ENCODE results near the gene ZMYND8. TPM values are rescaled to one million over a fixed set of nuclear protein-coding genes. Genes with fewer than 3 reads are reported as not detected.
"Not testable (repeated sequence)": the region's sequence is repeated elsewhere in the genome, so short reads cannot be mapped to it uniquely, and the experiment has no call there.

The ZMYND8 gene
- total and polyA plus RNA-seq, 2 experiments from 2014 or later, result 10.2 to 12.4 TPM

- WGBS, 2 experiments (ENCODE audit: low coverage in 1 of 2, low lambda C conversion rate in 2 of 2, missing lambda C conversion rate in 2 of 2), result 36 to 44% methylated on average over 5 of the region's 5 CpGs
- TF ChIP-seq EZH2 (IDR thresholded peaks at IDR 0.05; ENCODE audit: insufficient read depth, poor library complexity, severe bottlenecking) (no peak), EZH2phosphoT487 (IDR thresholded peaks at IDR 0.05; ENCODE audit: insufficient read depth, low read depth) (no peak)
- in situ Hi-C loops (cut with MboI), result no loop called here
Measured at GRCh38 chr20:47263465-47264084, 92.9 kb downstream of the ZMYND8 start.

GRCh38 chr20:47263080-47263464, 93.4 kb downstream of the ZMYND8 start:
- no peaks in the 10 kb centered on the region for H4K20me1 ChIP-seq (ENCODE audit: insufficient read depth)
- no peaks in the 10 kb centered on the region for H3K27me3 ChIP-seq (replicated peaks; ENCODE audit: insufficient read depth)
- H3K9me2 ChIP-seq (ENCODE audit: insufficient read depth), result no peaks in the 10 kb centered on the region
- peaks cover 27% of the 10 kb centered on the region for H3K4me1 ChIP-seq (ENCODE audit: insufficient read depth)
- no peaks in the 10 kb centered on the region for H3K9me3 ChIP-seq (ENCODE audit: low read depth)
- H3K9ac ChIP-seq, result no peak overlapping the region; the same call in 1 of the 2 replicates
- H3F3A ChIP-seq (ENCODE audit: insufficient read depth), result peaks cover 11% of the 10 kb centered on the region
- in situ Hi-C loops (cut with MboI), result no loop called here
- no peak overlapping the region for H3K4me2 ChIP-seq (ENCODE audit: unreplicated experiment)
- no peak for TF ChIP-seq EZH2 (IDR thresholded peaks at IDR 0.05; ENCODE audit: insufficient read depth, poor library complexity, severe bottlenecking)
- TF ChIP-seq EZH2phosphoT487 (IDR thresholded peaks at IDR 0.05; ENCODE audit: insufficient read depth, low read depth), result no peak
- H2AFZ ChIP-seq, result no peak overlapping the region
- no peak overlapping the region for H3K27ac ChIP-seq
- 67 to 74% methylated on average over 3 of the region's 3 CpGs for WGBS, 2 experiments (ENCODE audit: low coverage in 1 of 2, low lambda C conversion rate in 2 of 2, missing lambda C conversion rate in 2 of 2)
- no peak overlapping the region for H3K4me3 ChIP-seq
- H3K36me3 ChIP-seq (ENCODE audit: low read depth), result peaks cover 10% of the 10 kb centered on the region; the same call in 1 of the 2 replicates
- peaks cover 95% of the 10 kb centered on the region for H3K79me2 ChIP-seq (ENCODE audit: insufficient read depth)
- no peak for DNase-seq

More at GRCh38 chr20:47263465-47264084, 92.9 kb downstream of the ZMYND8 start:
- Histone ChIP-seq H3F3A (ENCODE audit: insufficient read depth) (peaks cover 6% of the 10 kb centered on the region), H3K9ac (no peak overlapping the region; the same call in 1 of the 2 replicates), H4K20me1 (ENCODE audit: insufficient read depth) (no peaks in the 10 kb centered on the region), H3K27ac (0 out of 2 replicates have a peak overlapping the region, but pooled peaks have one; percentile 25), H3K79me2 (ENCODE audit: insufficient read depth) (peaks cover 90% of the 10 kb centered on the region), H3K9me3 (ENCODE audit: low read depth) (no peaks in the 10 kb centered on the region), H3K4me2 (ENCODE audit: unreplicated experiment) (peak overlapping the region; percentile 5), H3K4me3 (no peak overlapping the region), H3K27me3 (replicated peaks; ENCODE audit: insufficient read depth) (no peaks in the 10 kb centered on the region), H3K9me2 (ENCODE audit: insufficient read depth) (no peaks in the 10 kb centered on the region), H3K36me3 (ENCODE audit: low read depth) (peaks cover 10% of the 10 kb centered on the region; the same call in 1 of the 2 replicates), H2AFZ (no peak overlapping the region), H3K4me1 (ENCODE audit: insufficient read depth) (peaks cover 23% of the 10 kb centered on the region)
- peak; percentile 47 for DNase-seq

- Histone ChIP-seq H3K27ac (no peak overlapping the region), H3K4me1 (ENCODE audit: insufficient read depth) (peaks cover 28% of the 10 kb centered on the region), H3K9ac (no peak overlapping the region), H3K79me2 (ENCODE audit: insufficient read depth) (peaks cover 95% of the 10 kb centered on the region), H3K4me2 (ENCODE audit: unreplicated experiment) (no peak overlapping the region), H3F3A (ENCODE audit: insufficient read depth) (peaks cover 15% of the 10 kb centered on the region), H3K27me3 (replicated peaks; ENCODE audit: insufficient read depth) (no peaks in the 10 kb centered on the region), H3K4me3 (no peak overlapping the region), H3K9me3 (ENCODE audit: low read depth) (no peaks in the 10 kb centered on the region), H3K36me3 (ENCODE audit: low read depth) (peaks cover 10% of the 10 kb centered on the region; the same call in 1 of the 2 replicates), H4K20me1 (ENCODE audit: insufficient read depth) (no peaks in the 10 kb centered on the region), H2AFZ (no peak overlapping the region), H3K9me2 (ENCODE audit: insufficient read depth) (no peaks in the 10 kb centered on the region)
- in situ Hi-C loops (cut with MboI), result no loop called here
- no peak for DNase-seq
- TF ChIP-seq EZH2 (IDR thresholded peaks at IDR 0.05; ENCODE audit: insufficient read depth, poor library complexity, severe bottlenecking) (no peak), EZH2phosphoT487 (IDR thresholded peaks at IDR 0.05; ENCODE audit: insufficient read depth, low read depth) (no peak)
- 91 to 93% methylated on average over 15 of the region's 15 CpGs for WGBS, 2 experiments (ENCODE audit: low coverage in 1 of 2, low lambda C conversion rate in 2 of 2, missing lambda C conversion rate in 2 of 2)
Measured at GRCh38 chr20:47262365-47263013, 94.0 kb downstream of the ZMYND8 start.

GRCh38 chr20:47262008-47262364, 94.5 kb downstream of the ZMYND8 start:
- Histone ChIP-seq H3F3A (ENCODE audit: insufficient read depth) (peaks cover 20% of the 10 kb centered on the region), H3K9me2 (ENCODE audit: insufficient read depth) (no peaks in the 10 kb centered on the region), H3K9ac (no peak overlapping the region), H3K36me3 (ENCODE audit: low read depth) (peaks cover 10% of the 10 kb centered on the region; the same call in 1 of the 2 replicates), H3K4me3 (no peak overlapping the region), H3K27me3 (replicated peaks; ENCODE audit: insufficient read depth) (no peaks in the 10 kb centered on the region), H3K9me3 (ENCODE audit: low read depth) (no peaks in the 10 kb centered on the region), H3K27ac (no peak overlapping the region), H3K4me2 (ENCODE audit: unreplicated experiment) (no peak overlapping the region), H4K20me1 (ENCODE audit: insufficient read depth) (no peaks in the 10 kb centered on the region), H3K79me2 (ENCODE audit: insufficient read depth) (peaks cover 95% of the 10 kb centered on the region), H3K4me1 (ENCODE audit: insufficient read depth) (peaks cover 29% of the 10 kb centered on the region), H2AFZ (no peak overlapping the region)
- no peak for DNase-seq
- WGBS, 2 experiments (ENCODE audit: low coverage in 1 of 2, low lambda C conversion rate in 2 of 2, missing lambda C conversion rate in 2 of 2), result 97 to 98% methylated on average over 8 of the region's 8 CpGs
- TF ChIP-seq EZH2 (IDR thresholded peaks at IDR 0.05; ENCODE audit: insufficient read depth, poor library complexity, severe bottlenecking) (no peak), EZH2phosphoT487 (IDR thresholded peaks at IDR 0.05; ENCODE audit: insufficient read depth, low read depth) (no peak)
- in situ Hi-C loops (cut with MboI), result no loop called here

GRCh38 chr20:47261161-47261774, 95.2 kb downstream of the ZMYND8 start:
- DNase-seq; H4K20me1 ChIP-seq (ENCODE audit: insufficient read depth); H3K4me3 ChIP-seq; H3K27me3 ChIP-seq (replicated peaks; ENCODE audit: insufficient read depth); H3K9me2 ChIP-seq (ENCODE audit: insufficient read depth); in situ Hi-C loops (cut with MboI); H3K9ac ChIP-seq; H3K27ac ChIP-seq; H3K4me2 ChIP-seq (ENCODE audit: unreplicated experiment); H2AFZ ChIP-seq; H3K9me3 ChIP-seq (ENCODE audit: low read depth): not testable (repeated sequence)
- Histone ChIP-seq H3K36me3 (ENCODE audit: low read depth) (peaks cover 10% of the 10 kb centered on the region; the same call in 1 of the 2 replicates), H3K79me2 (ENCODE audit: insufficient read depth) (peaks cover 95% of the 10 kb centered on the region), H3K4me1 (ENCODE audit: insufficient read depth) (peaks cover 32% of the 10 kb centered on the region), H3F3A (ENCODE audit: insufficient read depth) (peaks cover 26% of the 10 kb centered on the region)
- 96 to 100% methylated on average over 2 of the region's 2 CpGs for WGBS, 2 experiments (ENCODE audit: low coverage in 1 of 2, low lambda C conversion rate in 2 of 2, missing lambda C conversion rate in 2 of 2)

- Histone ChIP-seq H3K79me2 (ENCODE audit: insufficient read depth) (peaks cover 95% of the 10 kb centered on the region), H3F3A (ENCODE audit: insufficient read depth) (peaks cover 26% of the 10 kb centered on the region), H3K4me1 (ENCODE audit: insufficient read depth) (peaks cover 32% of the 10 kb centered on the region), H3K36me3 (ENCODE audit: low read depth) (peaks cover 10% of the 10 kb centered on the region; the same call in 1 of the 2 replicates)
- WGBS, 2 experiments (ENCODE audit: low coverage in 1 of 2, low lambda C conversion rate in 2 of 2, missing lambda C conversion rate in 2 of 2), result 99% methylated on average over 8 of the region's 8 CpGs
- H3K9ac ChIP-seq; H3K4me3 ChIP-seq; H3K4me2 ChIP-seq (ENCODE audit: unreplicated experiment); H2AFZ ChIP-seq; H3K27me3 ChIP-seq (replicated peaks; ENCODE audit: insufficient read depth); DNase-seq; H3K27ac ChIP-seq; H3K9me2 ChIP-seq (ENCODE audit: insufficient read depth); in situ Hi-C loops (cut with MboI); H3K9me3 ChIP-seq (ENCODE audit: low read depth); H4K20me1 ChIP-seq (ENCODE audit: insufficient read depth): not testable (repeated sequence)
Measured at GRCh38 chr20:47260540-47261126, 95.9 kb downstream of the ZMYND8 start.

All from GM23248 (cell line).